Panc1 (cell line): ENCODE measurements around the gene LRP5. TPM values are rescaled to one million over a fixed set of nuclear protein-coding genes. Genes with fewer than 3 reads are reported as not detected.

ENCODE experiments used
- ATAC-seq: fragments of 200-7000 bp; cut with Tn5 transposase; 2 replicates; pipeline ENCODE4 v1.9.1; 2020; ENCODE audit warnings: mild to moderate bottlenecking, moderate library complexity
- BruUV-seq: library from RNA; stranded (reverse); fragments of 400-500 nt; replicated peaks from 2 replicates; lab custom pipeline; 2021; lab: Mats Ljungman, UMichigan
- CTCF ChIA-PET: fragments of 300-600 bp; sonication (Branson Sonifier 250); formaldehyde crosslinking; loops from one replicate; lab custom pipeline; 2022; ENCODE audit warnings: antibody characterized with exemption; lab: Charles Lee
- POLR2A ChIA-PET: fragments of 300-600 bp; sonication (Branson Sonifier 250); formaldehyde crosslinking; loops from one replicate; lab custom pipeline; 2022; ENCODE audit warnings: antibody characterized with exemption; lab: Charles Lee
- DNase-seq: peaks from one replicate; pipeline ENCODE4 v3.0.0-alpha.2; 2010; ENCODE audit warnings: low read depth, low spot score
- H3K27ac ChIP-seq: 2 replicates; pipeline ENCODE4 v1.5.1; 2011; ENCODE audit warnings: mild to moderate bottlenecking, low read length, inconsistent platforms
- H3K27me3 ChIP-seq: fragments of 200-500 bp; sonication (Bioruptor generic); 2 replicates; pipeline ENCODE4 v1.6.0; 2014; ENCODE audit warnings: low read length, inconsistent platforms; ENCODE audit not compliant: control insufficient read depth, insufficient read depth
- H3K36me3 ChIP-seq: fragments of 200-500 bp; sonication (Bioruptor generic); 2 replicates; pipeline ENCODE4 v1.5.1; 2014; ENCODE audit warnings: inconsistent platforms, mild to moderate bottlenecking, low read length, moderate library complexity; ENCODE audit not compliant: control insufficient read depth, insufficient read depth
- H3K4me1 ChIP-seq: 2 replicates; pipeline ENCODE4 v1.5.1; 2011; ENCODE audit warnings: inconsistent platforms, mild to moderate bottlenecking, low read length, moderate library complexity; ENCODE audit not compliant: control insufficient read depth, insufficient read depth
- H3K4me3 ChIP-seq, 2 experiments: 2 replicates each; pipeline ENCODE4 v1.5.1; 2011 to 2012; ENCODE audit warnings: low read depth in 2 of 2, low read length in 2 of 2, mild to moderate bottlenecking in 2 of 2, inconsistent platforms in 1 of 2, moderate library complexity in 1 of 2
- H3K9me3 ChIP-seq: fragments of 200-500 bp; sonication (Bioruptor generic); 2 replicates; pipeline ENCODE4 v1.5.1; 2014; ENCODE audit warnings: low read depth, mild to moderate bottlenecking, inconsistent platforms, low read length, moderate library complexity; ENCODE audit not compliant: control insufficient read depth, insufficient read depth
- CTCF ChIP-seq: fragments of 450-650 bp; IDR thresholded peaks from 2 replicates; pipeline ENCODE4 v1.5.1; 2017; ENCODE audit warnings: mild to moderate bottlenecking
- POLR2AphosphoS5 ChIP-seq: IDR thresholded peaks from 2 replicates; pipeline ENCODE4 v1.6.1; 2012; ENCODE audit warnings: mild to moderate bottlenecking, low read depth, low read length, moderate library complexity
- REST ChIP-seq, 2 experiments: IDR thresholded peaks; 2 replicates each; pipeline ENCODE4 v1.6.1; 2011 to 2012; ENCODE audit warnings: low read depth in 2 of 2, control low read depth in 1 of 2, low read length in 1 of 2, mild to moderate bottlenecking in 1 of 2, moderate library complexity in 1 of 2; ENCODE audit not compliant: insufficient read depth in 1 of 2
- SIN3A ChIP-seq: IDR thresholded peaks from 2 replicates; pipeline ENCODE4 v1.6.1; 2012; ENCODE audit warnings: low read depth, mild to moderate bottlenecking, low read length, moderate library complexity, borderline replicate concordance; ENCODE audit not compliant: insufficient read depth
- TCF7L2 ChIP-seq: IDR thresholded peaks from 2 replicates; pipeline ENCODE4 v1.6.1; 2011; ENCODE audit warnings: mild to moderate bottlenecking, low read depth, low read length, inconsistent platforms
- in situ Hi-C: cut with HindIII; loops from 2 replicates; pipeline ENCODE4 v1.10.0; 2016; ENCODE audit warnings: low sequenced_read_pairs, low pct_unique_long_range_greater_than_20kb
- intact Hi-C: fragments of 100-400 bp; cut with micrococcal nuclease; formaldehyde crosslinking; loops from one replicate; pipeline ENCODE4 v1.10.0; 2022; ENCODE audit not compliant: unreplicated experiment
- total RNA-seq: library from RNA; stranded (reverse); gene quantifications from one replicate; pipeline ENCODE4 v1.2.1, GENCODE V29; 2021; ENCODE audit not compliant: unreplicated experiment

Gene LRP5
- total RNA-seq, 1 experiment from 2014 or later: 171 TPM

DNA sequence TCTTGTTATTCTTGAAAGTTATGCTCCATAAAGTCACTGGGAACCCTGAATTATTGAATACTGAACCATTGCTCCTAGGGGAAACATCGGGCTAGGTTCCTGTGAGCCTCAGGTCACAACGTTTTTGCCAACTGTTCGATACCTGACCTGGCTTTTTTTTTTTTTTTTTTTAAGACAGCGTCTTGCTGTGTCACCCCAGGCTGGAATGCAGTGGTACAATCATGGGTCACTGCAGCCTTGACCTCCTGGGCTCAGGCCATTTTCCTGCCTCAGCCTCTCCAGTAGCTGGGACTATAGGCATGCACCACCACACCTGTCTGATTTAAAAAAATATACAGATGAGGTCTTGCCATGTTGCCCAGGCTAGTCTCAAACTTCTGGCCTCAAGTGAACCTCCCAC lies 22.5 kb downstream of the LRP5 start:
- intact Hi-C loops (no loop called here), in situ Hi-C loops (no loop called here)
- Histone ChIP-seq H3K36me3 (no peaks in the 10 kb centered on the region), H3K9me3 (no peaks in the 10 kb centered on the region), H3K27ac (no peak overlapping the region; the same call in 1 of the 2 replicates), H3K4me1 (peaks cover 59% of the 10 kb centered on the region), H3K4me3 (no peak overlapping the region), H3K27me3 (no peaks in the 10 kb centered on the region)
- BruUV-seq: no TSS peak
- CTCF ChIA-PET: no interaction called here
- POLR2A ChIA-PET: no interaction called here
- no peak for TF ChIP-seq TCF7L2
- no peak for TF ChIP-seq POLR2AphosphoS5
- no peak for TF ChIP-seq SIN3A
- no peak for TF ChIP-seq REST (IDR thresholded peaks at IDR 0.05; ENCODE audit: insufficient read depth in 1 of 2, low read depth in 2 of 2, low read length in 1 of 2)
- no peak for TF ChIP-seq CTCF
- ATAC-seq (no peak), DNase-seq (no peak)

DNA sequence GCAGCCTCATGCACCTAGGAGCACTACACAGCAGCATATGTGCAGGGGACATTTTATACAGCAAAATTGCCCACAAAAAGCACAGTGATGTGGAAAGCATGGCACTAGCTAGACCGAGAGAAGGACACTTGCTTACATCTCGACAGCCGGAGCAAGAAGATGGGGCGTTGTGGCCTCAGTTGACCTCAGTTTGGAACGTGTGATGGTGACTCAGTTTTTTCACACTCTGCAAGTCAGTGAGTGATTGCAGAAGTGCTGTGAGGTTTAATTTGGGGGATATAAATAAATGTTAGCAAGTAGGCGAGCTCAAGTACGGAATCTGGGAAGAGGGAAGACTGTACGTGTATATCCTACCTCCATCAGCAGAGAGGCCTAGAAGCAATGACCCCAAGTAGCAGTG lies 23.3 kb downstream of the LRP5 start:
- H3K4me3 ChIP-seq: no peak overlapping the region
- H3K36me3 ChIP-seq: no peaks in the 10 kb centered on the region
- no peaks in the 10 kb centered on the region for H3K9me3 ChIP-seq
- intact Hi-C loops (no loop called here), in situ Hi-C loops (no loop called here)
- peak overlapping the region; percentile 54 for H3K27ac ChIP-seq
- no peak for ATAC-seq
- ChIA-PET POLR2A (no interaction called here), CTCF (no interaction called here)
- no peak for TF ChIP-seq SIN3A
- TF ChIP-seq REST (IDR thresholded peaks at IDR 0.05; ENCODE audit: insufficient read depth in 1 of 2, low read depth in 2 of 2, low read length in 1 of 2): no peak
- no peak for TF ChIP-seq CTCF
- no peak for TF ChIP-seq TCF7L2
- no peak for TF ChIP-seq POLR2AphosphoS5
- H3K27me3 ChIP-seq: no peaks in the 10 kb centered on the region
- BruUV-seq: no TSS peak
- H3K4me1 ChIP-seq: peaks cover 59% of the 10 kb centered on the region
- DNase-seq: no peak
